Measurements from ENCODE around the gene POLA1.

- TF ChIP-seq POLR2A (IDR thresholded peaks at IDR 0.05), result no peak
- no peak for TF ChIP-seq CTCF (IDR thresholded peaks at IDR 0.05)
These were observed 134.9 kb downstream of the POLA1 start for GRCh38 chrX:24828600-24828999.
